Lung (tissue), 12 donors: Measurements from ENCODE around the gene TMEM229A. TPM values are rescaled to one million over a fixed set of nuclear protein-coding genes. Genes with fewer than 3 reads are reported as not detected.
"Not testable (repeated sequence)": the region's sequence is repeated elsewhere in the genome, so short reads cannot be mapped to it uniquely, and the experiment has no call there.

Experiments used
- ATAC-seq: fragments of 200-7000 bp; cut with Tn5 transposase; one replicate; pipeline ENCODE4 v1.9.1; 2020; ENCODE audit warnings: moderate number of reproducible peaks; ENCODE audit not compliant: insufficient read depth, low FRiP score
- DNase-seq, 3 donors: peaks; one replicate each; pipeline ENCODE4 v3.0.0-alpha.2; 2013 to 2017
- H3K27ac ChIP-seq, 2 donors: one replicate each; pipeline ENCODE4 v1.5.1; 2013; ENCODE audit warnings: mild to moderate bottlenecking in 2 of 2, moderate library complexity in 2 of 2, control low read depth in 1 of 2, inconsistent platforms in 1 of 2, low read depth in 1 of 2, low read length in 1 of 2
- H3K27me3 ChIP-seq, 3 donors: one replicate each; pipeline ENCODE4 v1.5.1; 2013; ENCODE audit warnings: low read length in 2 of 3; ENCODE audit not compliant: control insufficient read depth in 3 of 3, insufficient read depth in 3 of 3
- H3K36me3 ChIP-seq, 4 donors: one replicate each; pipeline ENCODE4 v1.5.1; 2013; ENCODE audit warnings: low read length in 4 of 4, mild to moderate bottlenecking in 1 of 4, moderate library complexity in 1 of 4; ENCODE audit not compliant: control insufficient read depth in 4 of 4, insufficient read depth in 4 of 4
- H3K4me1 ChIP-seq, 5 donors: one replicate each; pipeline ENCODE4 v1.5.1; 2013; ENCODE audit warnings: low read length in 5 of 5, mild to moderate bottlenecking in 2 of 5, moderate library complexity in 1 of 5; ENCODE audit not compliant: control insufficient read depth in 5 of 5, insufficient read depth in 5 of 5
- H3K4me3 ChIP-seq: one replicate; pipeline ENCODE4 v1.5.1; 2013; ENCODE audit warnings: mild to moderate bottlenecking, control low read depth, moderate library complexity
- H3K9ac ChIP-seq, 2 donors: one replicate each; pipeline ENCODE4 v1.5.1; 2013; ENCODE audit warnings: low read length in 2 of 2, control low read depth in 1 of 2; ENCODE audit not compliant: insufficient read depth in 1 of 2
- H3K9me3 ChIP-seq, 4 donors: one replicate each; pipeline ENCODE4 v1.5.1; 2013; ENCODE audit warnings: low read length in 3 of 4, mild to moderate bottlenecking in 1 of 4, moderate library complexity in 1 of 4; ENCODE audit not compliant: control insufficient read depth in 4 of 4, insufficient read depth in 3 of 4
- WGBS, 2 donors: extraction: QIAGEN DNeasy Blood & Tissue Kit; methylation state at CpG; one replicate each; pipeline ENCODE4 v1.1.7; 2013; 5-methylcytosine and 5-hydroxymethylcytosine counted together
- polyA plus RNA-seq, 2 donors: library from polyadenylated mRNA; stranded (reverse); fragments of 200-250 nt; gene quantifications; one replicate each; pipeline ENCODE4 v1.2.1, GENCODE V29; 2013
- total RNA-seq, 2 donors: library from RNA; depleted of rRNA in 1 of 2; stranded (reverse); fragments of >200 nt in 1 of 2; gene quantifications; one replicate each; pipeline ENCODE4 v1.2.1, GENCODE V29; 2014 to 2021
- TF ChIP-seq, protein P1 (sequence below): IDR thresholded peaks from 2 replicates; pipeline ENCODE4 v1.5.1; 2012; ENCODE audit warnings: mild to moderate bottlenecking; ENCODE audit errors: control extremely low read depth, extremely low read depth
- donor health status: control.
- donor health status: control.
- donor health status: Bipolar disorder and iron deficiency.
- donor health status: healthy.
- donor health status: DM: yes; HTN: yes; CAD: no.

TMEM229A gene
- total and polyA plus RNA-seq, 4 donors: 0.34 TPM; not detected in 3

- TF ChIP-seq, protein P1, sequence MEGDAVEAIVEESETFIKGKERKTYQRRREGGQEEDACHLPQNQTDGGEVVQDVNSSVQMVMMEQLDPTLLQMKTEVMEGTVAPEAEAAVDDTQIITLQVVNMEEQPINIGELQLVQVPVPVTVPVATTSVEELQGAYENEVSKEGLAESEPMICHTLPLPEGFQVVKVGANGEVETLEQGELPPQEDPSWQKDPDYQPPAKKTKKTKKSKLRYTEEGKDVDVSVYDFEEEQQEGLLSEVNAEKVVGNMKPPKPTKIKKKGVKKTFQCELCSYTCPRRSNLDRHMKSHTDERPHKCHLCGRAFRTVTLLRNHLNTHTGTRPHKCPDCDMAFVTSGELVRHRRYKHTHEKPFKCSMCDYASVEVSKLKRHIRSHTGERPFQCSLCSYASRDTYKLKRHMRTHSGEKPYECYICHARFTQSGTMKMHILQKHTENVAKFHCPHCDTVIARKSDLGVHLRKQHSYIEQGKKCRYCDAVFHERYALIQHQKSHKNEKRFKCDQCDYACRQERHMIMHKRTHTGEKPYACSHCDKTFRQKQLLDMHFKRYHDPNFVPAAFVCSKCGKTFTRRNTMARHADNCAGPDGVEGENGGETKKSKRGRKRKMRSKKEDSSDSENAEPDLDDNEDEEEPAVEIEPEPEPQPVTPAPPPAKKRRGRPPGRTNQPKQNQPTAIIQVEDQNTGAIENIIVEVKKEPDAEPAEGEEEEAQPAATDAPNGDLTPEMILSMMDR: no peak
- no peak overlapping the region for H3K9ac ChIP-seq
- no peak overlapping the region for H3K27ac ChIP-seq
- no peak for DNase-seq
- ATAC-seq: no peak
- no peaks in the 10 kb centered on the region for H3K27me3 ChIP-seq
- no peaks in the 10 kb centered on the region for H3K36me3 ChIP-seq
- H3K4me3 ChIP-seq: no peak overlapping the region
- H3K9me3 ChIP-seq: no peaks in the 10 kb centered on the region
- H3K4me1 ChIP-seq: no peaks in the 10 kb centered on the region
- WGBS, 2 donors: 81 to 88% methylated on average over 2 of the region's 2 CpGs
These were observed 8.6 kb upstream of the TMEM229A start for GRCh38 chr7:124041439-124041838.

GRCh38 chr7:124037902-124038301, 5.0 kb upstream of the TMEM229A start:
- not testable (repeated sequence) for H3K27ac ChIP-seq, H3K9ac ChIP-seq, H3K36me3 ChIP-seq, H3K4me3 ChIP-seq, H3K4me1 ChIP-seq, H3K9me3 ChIP-seq, DNase-seq, ATAC-seq
- H3K27me3 ChIP-seq: peaks cover 0 to 16% (median 5%) of the 10 kb centered on the region in 3 donors
- WGBS, 2 donors: 68 to 76% methylated on average over 5 of the region's 5 CpGs

DNA sequence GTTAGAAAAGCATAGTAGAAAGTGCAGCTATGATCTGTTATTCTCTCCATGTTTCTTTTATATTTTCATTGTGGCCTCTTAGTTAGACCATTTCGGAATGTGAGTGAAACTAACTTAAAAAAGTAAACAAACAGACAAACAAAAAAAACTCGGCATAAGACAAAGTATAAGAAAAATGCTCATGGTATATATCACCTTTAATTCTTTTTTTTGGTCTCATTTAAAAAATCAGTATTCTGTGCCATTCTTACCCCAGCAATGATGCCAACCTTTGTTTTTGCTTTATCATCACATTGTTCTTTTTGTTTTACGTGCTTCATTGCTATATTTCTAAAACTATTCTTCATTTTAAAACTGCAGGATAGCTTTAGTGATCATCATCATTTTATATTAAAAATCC, 2.8 kb upstream of the TMEM229A start:
- ATAC-seq (no peak), DNase-seq (no peak)
- no peaks in the 10 kb centered on the region for H3K36me3 ChIP-seq
- TF ChIP-seq, protein P1: no peak
- H3K9me3 ChIP-seq: peaks cover 0 to 9% (median 0%) of the 10 kb centered on the region in 4 donors
- H3K27me3 ChIP-seq: peaks cover 8 to 20% (median 12%) of the 10 kb centered on the region in 3 donors
- H3K4me1 ChIP-seq: peaks cover 0 to 17% (median 5%) of the 10 kb centered on the region in 5 donors
- no peak overlapping the region for H3K4me3 ChIP-seq
- 88 to 92% methylated on average over 3 of the region's 3 CpGs for WGBS, 2 donors
- no peak overlapping the region for H3K27ac ChIP-seq
- no peak overlapping the region for H3K9ac ChIP-seq

DNA sequence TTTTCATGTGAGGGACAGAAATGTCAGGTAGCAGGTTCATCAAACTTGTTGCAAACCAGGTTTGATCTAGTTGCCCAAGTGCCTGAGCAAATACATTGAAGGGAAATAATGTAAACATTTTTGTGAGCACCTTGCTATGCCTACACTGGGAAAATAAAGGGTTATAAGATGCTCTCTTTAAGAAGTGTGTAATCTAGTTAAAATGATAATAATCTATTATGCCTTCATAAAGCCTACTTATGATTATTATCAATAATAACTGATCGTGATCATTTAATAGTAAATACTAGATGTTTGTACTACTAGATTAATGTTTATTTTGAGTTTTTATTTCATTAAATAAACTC, 1.9 kb upstream of the TMEM229A start:
- Histone ChIP-seq H3K27me3 (peaks cover 10 to 22% (median 12%) of the 10 kb centered on the region in 3 donors), H3K4me1 (peaks cover 0 to 17% (median 5%) of the 10 kb centered on the region in 5 donors), H3K9me3 (peaks cover 0 to 9% (median 0%) of the 10 kb centered on the region in 4 donors), H3K27ac (no peak overlapping the region), H3K4me3 (no peak overlapping the region), H3K9ac (no peak overlapping the region), H3K36me3 (no peaks in the 10 kb centered on the region)
- no peak for ATAC-seq
- no peak for DNase-seq
- WGBS, 2 donors: 87 to 93% methylated on average over 1 of the region's 1 CpG
- TF ChIP-seq, protein P1: no peak
